Activated CD8-positive, alpha-beta memory T cell treated with anti-CD3 and anti-CD28 coated beads, Interleukin-2, amount 50 U/mL, for 48 hours (primary cell): ENCODE measurements around the gene SUPT20HL1.
A peak's percentile ranks its signal among the peaks of the same experiment; 100 is the strongest.
"Not testable (repeated sequence)": the region's sequence is repeated elsewhere in the genome, so short reads cannot be mapped to it uniquely, and the experiment has no call there.

Source experiments
- DNase-seq: peaks from one replicate; pipeline ENCODE4 v3.0.0-alpha.2; 2020

Gene SUPT20HL1

DNA sequence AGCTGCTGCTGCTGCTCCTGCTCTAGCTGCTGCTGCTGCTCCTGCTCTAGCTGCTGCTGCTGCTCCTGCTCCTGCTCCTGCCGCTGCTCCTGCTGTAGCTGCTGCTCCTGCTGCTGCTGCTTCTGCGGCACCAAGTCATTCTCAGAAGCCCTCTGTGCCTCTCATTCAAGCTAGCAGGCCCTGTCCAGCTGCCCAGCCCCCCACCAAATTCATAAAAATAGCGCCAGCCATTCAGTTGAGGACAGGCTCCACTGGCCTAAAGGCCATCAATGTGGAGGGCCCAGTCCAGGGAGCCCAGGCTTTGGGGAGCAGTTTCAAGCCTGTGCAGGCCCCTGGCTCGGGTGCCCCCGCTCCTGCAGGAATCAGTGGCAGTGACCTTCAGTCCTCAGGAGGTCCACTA lies 3.9 kb downstream of the SUPT20HL1 start:
- no peak for DNase-seq

DNA sequence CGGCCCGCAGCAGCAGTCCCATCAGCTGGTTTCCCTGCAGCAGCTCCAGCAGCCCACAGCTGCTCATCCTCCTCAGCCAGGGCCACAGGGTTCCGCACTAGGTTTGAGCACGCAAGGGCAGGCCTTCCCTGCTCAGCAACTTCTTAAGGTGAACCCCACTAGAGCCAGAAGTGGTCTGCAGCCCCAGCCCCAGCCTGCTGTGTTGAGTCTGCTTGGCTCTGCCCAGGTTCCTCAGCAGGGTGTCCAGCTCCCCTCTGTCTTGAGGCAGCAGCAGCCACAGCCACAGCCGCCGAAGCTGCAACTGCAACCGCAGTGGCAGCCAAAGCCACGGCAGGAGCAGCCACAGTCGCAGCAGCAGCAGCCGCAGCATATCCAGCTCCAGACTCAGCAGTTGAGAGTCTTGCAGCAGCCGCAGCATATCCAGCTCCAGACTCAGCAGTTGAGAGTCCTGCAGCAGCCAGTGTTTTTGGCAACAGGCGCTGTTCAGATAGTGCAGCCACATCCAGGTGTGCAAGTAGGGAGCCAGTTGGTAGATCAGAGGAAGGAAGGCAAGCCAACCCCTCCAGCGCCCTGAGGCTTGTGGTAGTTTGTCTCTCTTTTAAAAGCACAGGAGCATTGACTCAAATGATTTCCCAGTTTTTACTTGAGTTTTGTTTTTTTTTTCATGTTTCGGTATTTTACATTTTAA lies 4.6 kb downstream of the SUPT20HL1 start:
- DNase-seq = no peak

DNA sequence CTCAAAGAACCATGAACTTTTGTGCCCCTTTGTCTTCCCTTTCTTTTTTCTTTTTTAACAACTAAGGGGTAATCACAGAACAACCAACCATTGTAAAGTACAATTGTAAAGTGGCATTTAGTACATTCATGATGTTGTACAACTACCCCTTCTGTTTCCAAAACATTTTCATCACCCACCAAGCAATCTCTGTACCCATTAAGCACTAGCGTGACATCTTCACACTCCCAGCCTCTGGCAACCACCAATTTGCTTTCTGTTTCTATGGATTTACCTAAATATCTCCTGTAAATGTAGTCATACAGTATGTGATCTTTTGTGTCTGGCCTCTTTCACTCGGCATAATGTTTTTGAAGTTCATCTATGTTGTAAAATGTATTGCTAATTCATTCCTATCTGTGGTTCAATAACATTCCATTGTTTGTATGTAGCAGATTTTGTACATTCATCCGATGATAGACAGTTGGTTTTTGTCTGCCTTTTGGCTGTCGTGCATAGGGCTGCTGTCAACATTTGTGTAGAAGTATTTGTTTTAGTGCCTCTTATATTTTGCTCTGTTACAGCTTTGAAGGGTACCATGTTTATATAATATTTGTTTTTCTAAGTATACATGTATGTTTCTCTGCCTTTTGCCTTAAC lies 6.4 kb downstream of the SUPT20HL1 start:
- not testable (repeated sequence) for DNase-seq

DNA sequence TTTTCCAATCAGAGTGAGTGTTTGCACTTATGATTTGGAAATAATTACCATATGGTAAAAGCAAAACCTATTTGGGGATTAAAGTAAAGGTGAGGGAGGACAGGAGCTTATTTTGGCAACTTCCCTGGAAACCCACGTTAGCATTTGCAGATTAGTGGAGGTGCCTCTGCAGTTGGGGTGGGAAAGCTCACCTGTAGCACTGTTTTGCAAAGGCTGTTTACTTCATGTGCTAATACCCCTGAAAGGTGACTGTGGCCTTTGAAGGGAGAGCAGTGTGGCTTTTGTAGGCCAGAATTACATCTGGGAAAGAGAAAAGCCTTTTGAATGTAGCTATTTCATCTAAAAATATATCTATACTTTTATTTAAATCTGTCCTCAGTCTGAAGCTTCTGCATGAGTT lies 9.4 kb downstream of the SUPT20HL1 start:
- DNase-seq = no peak

DNA sequence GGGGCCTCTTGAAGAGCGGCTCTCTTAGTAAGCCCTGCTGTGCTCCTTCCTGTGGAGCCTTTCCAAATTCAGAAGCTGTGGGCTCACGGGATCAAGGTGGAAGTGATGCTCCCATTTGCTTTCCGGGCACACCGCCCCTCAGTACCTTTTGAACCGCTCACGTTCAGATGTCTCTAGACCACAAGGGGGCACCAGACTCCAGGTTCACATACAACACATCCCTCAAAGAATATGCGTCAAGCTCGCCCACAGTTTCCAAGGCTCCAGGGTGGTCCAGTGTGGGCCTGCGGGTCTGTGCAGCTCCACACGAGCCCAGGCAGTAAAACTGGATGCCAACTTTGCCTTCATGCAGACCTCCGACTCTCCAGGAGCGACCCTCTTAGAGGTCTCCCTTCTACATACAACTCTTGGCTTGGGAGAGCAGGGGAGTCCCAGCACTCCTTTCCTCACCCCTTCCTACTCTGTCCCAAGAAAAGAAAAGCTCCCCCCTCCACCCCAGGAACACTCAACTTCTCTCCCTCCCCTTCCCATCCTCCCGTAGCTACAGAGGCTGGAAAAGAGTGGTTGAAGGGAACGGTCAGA lies 11.0 kb downstream of the SUPT20HL1 start:
- DNase-seq = peak; percentile 61

DNA sequence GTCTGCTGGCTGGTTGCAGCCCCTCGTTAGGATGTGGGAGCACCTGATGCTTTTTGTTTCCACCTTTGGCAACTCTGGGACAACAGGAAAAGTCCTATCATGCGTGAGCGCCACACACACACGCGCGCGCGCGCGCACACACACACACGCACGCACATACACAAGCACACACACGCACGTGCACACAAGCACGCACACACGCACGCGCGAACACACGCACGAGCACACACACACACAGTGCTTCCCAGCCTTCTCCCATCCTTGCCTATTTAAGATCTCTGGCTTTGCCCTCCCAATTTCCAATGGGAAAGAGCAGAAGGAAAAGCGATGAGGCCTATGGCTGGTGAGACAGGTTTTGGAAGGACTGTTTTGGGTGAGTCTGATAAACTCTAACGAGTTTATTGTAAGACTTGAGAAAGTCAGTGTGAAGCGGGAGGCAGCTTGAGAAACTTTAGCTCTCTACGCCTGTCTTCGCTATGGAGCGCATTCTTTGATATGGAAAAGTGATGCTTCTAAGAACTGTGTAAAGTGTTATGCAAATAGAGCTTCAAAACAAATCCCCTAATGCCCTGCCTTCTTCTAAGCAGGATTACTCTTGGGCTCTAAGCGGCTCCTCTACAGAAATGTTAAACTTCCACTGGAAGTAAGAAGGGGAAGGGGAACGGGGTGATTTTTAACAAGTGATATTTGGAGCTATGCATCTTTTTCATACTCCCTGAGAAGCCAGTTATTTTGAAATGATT lies 11.8 kb downstream of the SUPT20HL1 start:
- DNase-seq = no peak

DNA sequence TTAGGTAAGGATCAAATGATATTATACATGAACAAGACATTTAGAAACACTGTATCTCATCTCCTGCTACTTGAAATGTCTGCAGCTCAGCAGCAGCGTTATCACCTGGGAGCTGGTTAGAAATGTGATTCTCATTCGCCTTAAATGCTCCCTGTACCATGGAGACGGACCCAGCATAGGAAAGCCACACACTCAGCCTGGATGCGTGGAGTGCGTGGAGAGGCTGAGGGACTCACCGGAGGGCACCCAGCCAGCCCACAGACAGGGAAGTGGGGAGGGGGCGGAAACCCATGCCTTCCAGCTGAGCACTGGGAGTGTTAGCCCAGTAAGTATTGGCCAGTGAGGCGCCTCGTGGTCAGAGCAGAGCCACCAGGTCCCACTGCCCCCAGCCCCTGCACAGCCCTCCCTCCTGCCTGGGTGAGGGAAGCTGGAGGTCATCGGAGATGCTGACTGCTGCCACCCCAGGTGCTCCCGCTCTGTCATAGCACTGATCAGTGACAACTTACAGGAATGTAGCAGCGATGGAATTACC lies 15.2 kb downstream of the SUPT20HL1 start:
- no peak for DNase-seq

DNA sequence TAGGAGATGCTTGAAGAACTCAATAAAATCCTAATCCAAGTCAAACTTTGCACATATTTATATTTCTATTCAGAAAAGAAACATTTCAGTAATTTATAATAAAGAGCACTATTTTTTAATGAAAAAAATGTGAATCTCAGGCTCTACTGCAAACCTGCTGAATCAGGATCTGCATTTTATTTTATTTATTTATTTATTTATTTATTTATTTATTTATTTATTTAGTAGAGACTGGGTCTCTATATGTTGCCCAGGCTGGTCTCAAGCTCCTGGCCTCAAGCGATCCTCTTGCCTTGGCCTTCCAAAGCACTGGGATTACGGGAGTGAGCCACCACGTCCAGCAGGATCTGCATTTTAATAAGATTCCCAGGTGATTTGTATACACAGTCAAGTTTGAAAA lies 16.0 kb downstream of the SUPT20HL1 start:
- DNase-seq = no peak

DNA sequence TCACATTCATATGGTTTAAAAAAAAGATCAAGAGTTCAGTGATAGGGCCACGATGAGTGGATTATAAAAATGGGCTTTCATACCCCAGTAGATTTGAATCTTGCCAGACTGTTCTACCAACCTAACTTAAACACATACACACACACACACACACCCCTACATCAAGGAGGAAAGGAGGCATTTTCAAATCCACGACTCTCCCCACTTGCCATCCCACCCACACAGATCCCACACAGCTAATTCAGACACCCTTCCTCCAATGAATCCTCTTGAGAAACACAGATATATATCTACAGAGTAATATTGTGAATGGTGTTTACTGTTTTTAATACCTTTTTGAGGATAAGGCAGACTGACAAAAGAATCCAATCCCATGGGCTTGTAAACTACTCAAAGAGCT lies 16.8 kb downstream of the SUPT20HL1 start:
- DNase-seq = no peak

DNA sequence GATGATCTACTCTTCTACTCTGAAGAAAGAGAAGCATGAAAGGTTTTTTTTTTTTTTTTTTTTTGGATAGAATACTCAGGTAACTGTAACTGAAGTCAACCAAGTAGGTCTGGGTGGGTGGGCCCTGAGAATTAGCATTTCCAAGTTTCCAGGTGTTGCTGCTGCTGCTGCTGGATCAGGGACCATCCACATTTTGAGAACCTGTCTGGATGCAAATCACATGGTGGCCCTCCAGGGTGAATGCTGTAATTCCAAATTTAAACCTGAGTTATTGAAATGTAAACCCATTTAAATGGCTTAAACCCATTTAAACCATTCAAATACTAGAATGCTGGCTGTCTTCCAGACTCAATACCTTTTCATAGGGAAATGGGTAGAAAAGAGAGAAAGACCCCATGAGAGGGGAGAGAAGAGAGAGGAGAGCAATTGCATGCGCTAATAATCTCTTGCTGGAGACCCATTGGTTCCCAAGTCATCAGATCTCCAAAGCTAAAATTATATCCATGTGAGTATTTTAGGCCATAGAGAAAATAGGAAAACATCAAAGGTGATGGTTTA lies 17.6 kb downstream of the SUPT20HL1 start:
- DNase-seq = no peak

DNA sequence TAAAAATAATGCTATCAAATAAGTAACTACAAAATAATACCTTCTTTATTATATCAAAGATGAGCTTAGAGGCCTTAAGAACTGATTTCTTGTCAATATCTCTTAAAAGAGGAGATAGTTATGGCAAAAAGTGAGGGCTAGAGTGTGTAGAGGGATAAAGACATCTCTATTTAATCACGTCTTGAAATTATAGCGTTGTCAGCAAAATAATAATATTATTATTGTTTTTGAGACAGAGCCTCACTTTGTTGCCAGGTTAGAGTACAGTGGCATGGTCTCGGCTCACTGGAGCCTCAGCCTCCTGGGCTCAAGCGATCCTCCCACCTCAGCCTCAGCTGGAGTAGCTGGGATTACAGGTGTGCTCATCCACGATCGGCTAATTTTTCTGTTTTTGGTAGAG lies 18.3 kb downstream of the SUPT20HL1 start:
- DNase-seq = no peak

DNA sequence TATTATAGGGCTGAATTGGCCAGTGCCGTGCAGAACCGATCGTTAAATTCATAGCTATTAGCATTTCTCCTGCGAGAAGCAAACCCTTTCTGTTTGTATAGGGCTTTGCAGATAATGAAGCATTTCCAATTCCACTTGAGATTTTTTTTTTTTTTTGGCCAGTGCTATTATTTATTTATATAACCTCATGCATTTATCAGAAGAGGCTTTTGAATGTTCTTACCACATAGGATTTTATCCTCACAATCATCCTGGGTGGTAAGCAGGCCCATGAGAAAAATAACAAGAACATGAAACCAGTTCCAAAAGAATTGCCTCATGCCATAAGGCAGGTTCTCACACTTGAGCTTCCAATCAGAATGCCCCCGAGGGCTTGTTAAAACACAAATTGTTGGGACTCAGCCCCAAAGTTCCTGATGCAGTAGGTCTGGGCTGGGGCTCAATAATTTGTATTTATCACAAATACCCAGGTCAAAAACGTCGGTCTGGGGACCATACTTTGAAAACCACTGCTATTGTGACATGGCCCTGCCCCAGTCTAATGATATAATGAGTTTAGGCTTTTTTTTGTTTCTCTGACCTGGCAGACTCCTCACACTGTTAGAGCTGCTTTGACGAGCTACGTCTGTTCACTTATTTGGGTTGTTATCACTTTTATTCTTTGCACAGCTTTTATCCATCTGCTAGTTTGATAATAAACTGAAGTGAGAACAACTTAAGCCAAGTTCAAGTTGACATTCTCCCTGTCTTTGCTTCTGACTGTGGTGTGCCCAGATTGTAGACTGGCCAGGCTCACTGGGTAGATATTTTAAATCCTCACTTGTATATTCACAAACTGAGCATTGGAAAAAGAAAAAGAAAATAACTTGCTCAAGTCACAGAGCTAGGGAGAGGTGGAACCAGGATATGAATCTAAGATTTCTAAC lies 20.1 kb downstream of the SUPT20HL1 start:
- DNase-seq = no peak

DNA sequence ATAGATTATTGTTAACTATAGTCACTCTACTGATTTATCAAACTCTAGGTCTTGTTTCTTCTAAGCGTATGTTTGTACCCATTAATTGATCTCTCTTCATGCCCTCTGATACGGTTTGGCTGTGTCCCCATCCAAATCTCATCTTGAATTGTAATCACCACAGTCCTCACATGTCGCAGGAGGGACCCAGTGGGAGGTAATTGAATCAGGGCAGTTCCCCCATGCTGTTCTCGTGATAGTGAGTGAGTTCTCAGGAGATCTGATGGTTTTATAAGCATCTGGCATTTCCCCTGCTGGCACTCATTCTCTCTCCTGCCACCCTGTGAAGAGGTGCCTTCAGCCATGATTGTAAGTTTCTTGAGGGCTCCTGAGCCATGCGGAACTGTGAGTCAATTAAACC lies 21.9 kb downstream of the SUPT20HL1 start:
- not testable (repeated sequence) for DNase-seq

DNA sequence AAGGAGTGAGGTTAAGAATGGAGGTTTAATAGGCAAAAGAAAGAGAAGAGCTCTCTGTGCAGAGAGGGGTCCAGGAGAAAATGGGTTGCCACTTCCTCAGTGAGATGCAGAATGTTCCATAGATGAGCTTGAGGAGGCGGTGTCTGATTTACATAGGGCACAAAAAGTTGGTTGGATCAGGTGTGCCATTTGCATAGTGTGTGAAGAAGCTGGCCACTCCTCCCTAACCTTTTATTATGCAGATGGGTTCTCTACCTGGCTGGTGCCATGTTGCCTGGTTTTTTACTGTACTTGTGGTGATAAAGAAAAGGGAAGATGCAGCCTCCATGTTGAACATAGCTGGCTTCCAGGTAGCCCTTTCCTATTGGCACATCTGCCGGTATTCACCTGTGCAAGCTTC lies 27.3 kb downstream of the SUPT20HL1 start:
- no peak for DNase-seq

DNA sequence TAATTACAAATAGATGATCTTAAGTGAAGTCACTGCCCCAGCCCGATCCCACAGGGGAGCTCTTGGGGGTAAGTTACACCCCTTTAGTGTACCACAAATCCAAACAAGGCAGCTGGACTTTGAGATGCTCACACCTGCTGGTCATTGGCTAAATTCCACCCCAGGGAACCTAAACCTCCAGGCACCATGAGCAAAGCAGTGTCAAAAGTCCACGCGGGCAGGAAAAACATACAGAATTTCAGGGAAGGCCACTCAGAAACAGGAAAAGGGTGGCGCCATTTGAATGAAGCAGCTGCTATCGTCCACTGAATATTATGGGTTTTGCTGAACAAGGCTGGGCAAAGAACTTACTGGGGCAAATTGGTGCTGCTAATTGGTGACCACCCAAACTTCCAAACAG lies 30.9 kb downstream of the SUPT20HL1 start:
- DNase-seq = no peak

DNA sequence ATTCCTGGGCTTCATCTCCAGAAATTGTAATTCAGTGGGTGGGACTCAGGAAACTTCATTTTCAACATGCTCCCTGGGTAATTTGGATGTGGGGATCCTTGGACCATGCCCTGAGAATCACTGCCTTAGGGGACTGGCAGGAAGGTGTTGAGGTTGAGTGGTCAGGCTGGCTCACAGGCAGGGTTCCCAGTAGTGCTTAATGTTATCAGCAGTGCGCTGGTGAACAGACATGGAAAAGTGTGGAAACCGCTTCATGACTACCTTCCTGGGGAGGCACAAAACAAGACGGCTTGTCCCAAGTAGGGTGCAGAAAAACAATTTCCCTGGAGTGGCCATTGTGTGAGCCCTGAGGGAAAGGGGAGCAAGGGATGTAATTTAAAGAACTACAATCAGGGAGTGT lies 31.4 kb downstream of the SUPT20HL1 start:
- no peak for DNase-seq

DNA sequence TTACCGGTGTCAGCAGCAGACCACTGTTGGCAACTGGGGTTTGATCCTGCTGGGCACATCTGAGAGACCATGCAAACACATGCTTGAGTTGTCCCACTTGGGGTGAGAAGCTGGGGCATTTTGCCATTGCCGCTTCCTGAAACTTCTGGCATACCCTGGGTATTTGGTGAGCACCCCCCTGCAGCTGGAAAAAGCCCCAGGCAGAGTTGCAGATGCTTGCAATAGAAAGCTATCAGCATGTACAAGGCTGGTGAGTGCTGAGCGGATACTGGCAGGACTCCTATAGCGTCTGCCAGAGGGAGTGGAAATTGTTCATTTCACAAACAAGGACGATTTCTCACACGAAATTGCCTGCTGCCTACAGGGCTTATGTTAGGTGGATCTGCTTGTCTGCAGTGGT lies 32.3 kb downstream of the SUPT20HL1 start:
- DNase-seq = no peak

DNA sequence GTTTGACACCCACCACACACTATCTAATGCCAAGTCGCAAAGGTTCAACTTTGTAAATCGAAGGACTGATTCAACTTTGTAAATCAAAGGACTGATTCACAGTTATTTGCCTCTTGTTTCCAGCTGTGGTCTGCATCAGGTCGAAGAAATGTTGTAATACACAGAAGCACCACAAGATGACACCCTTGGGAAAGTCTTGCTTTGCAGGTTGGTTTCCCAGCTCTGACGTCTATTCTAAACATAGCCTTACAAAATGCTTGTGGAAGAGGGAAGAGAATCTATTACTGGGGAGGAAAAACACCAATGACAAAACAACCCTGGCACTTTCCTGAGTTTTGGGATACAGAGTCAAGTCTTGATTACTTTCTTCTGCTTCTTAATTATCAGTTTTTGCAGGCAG lies 35.3 kb downstream of the SUPT20HL1 start:
- no peak for DNase-seq

DNA sequence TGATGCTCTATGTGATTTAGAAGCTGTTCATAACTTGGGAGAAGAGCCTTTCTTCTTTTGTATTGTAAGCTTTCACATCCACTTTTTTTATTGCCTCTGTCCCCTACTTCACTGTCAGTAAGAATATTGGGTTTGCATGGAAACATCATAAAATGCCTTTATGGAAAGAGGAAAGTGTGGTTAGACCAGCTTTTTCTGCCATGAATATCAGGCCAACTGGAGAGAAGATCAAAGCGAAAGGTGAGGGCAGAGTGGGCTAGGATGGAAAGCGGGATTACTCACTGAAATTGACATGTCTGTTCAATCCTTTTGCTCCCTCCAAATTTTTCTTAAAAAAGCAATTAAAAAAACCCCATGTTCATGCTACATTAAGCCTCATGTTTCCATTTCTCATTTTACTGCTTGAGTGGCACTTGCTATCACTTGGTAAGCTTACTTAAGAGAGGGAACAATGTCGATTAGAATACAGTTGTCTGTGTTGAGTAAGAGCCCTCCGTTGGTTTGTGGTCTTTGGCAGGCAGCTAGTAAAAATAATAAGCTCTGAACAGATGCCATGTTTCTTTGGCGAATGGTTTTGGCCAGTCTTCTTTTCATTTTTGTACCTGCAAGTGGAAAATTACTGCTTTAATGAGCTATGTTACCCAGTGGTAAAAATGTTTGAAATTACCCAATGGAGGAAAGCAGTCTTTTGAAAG lies 35.9 kb downstream of the SUPT20HL1 start:
- no peak for DNase-seq

DNA sequence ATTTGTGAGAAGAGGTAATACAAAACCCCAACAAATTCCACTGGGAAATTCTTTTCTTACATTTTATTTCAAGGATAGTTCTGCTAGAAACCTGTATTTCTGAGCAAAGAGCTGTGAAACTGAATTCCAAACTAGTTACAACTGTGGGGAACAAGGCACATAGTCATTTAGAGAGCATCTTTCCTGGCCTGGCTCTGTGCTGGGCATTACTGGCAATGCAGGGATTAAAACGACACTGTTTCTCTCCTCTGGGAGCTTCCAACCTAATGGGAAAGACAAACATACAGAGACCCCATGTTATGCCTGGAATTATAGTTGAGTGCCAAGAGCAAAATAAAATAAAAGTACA lies 36.5 kb downstream of the SUPT20HL1 start:
- no peak for DNase-seq

DNA sequence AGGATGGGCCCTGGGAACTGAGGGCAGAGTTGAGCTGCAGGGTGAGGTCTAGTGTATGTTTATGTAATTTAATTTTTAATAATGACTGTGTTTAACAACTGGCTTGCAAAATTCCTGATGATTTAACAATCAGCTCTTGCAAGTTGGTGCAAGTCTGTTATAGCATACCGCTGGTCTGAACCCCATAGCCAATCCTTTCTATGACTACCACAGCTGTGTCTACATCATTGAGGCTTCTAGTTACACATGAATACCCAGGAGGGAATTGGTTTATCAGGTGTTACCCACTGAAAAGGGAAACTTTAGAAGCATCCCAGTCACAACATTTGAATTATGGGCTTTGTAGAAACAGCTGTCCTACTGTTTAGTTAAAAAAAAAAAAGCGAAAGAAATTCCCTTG lies 38.3 kb downstream of the SUPT20HL1 start:
- no peak for DNase-seq

DNA sequence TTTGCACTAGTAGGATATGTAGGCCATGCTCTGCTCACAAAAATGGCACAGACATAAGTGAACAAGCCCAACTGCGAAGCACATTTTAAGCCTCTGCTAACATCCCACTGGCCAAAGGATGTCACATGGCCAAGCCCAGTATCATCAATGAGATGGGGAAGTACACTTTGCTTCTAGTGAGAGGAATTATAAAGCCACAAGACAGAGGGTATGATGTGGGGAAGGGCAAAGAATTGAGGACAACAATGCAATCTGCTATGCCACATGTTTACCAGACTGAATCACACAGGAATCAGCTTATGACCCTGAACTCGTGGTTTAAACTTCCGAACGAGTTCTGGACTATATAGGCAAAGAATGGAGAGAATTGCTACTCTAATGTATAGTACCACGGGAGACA lies 39.1 kb downstream of the SUPT20HL1 start:
- DNase-seq = no peak
